GM18508 (cell line): ENCODE results near the gene OS9.

Source experiments
- ATAC-seq: cut with Tn5 transposase; IDR thresholded peaks from one replicate; pipeline ENCODE4 v1.9.1; 2021; ENCODE audit warnings: moderate number of reproducible peaks; ENCODE audit not compliant: insufficient read depth, unreplicated experiment

OS9 gene

GRCh38 chr12:57761391-57761998, 67.6 kb downstream of the OS9 start:
- ATAC-seq, result no peak

GRCh38 chr12:57762463-57762862, 68.5 kb downstream of the OS9 start:
- ATAC-seq, result no peak

DNA sequence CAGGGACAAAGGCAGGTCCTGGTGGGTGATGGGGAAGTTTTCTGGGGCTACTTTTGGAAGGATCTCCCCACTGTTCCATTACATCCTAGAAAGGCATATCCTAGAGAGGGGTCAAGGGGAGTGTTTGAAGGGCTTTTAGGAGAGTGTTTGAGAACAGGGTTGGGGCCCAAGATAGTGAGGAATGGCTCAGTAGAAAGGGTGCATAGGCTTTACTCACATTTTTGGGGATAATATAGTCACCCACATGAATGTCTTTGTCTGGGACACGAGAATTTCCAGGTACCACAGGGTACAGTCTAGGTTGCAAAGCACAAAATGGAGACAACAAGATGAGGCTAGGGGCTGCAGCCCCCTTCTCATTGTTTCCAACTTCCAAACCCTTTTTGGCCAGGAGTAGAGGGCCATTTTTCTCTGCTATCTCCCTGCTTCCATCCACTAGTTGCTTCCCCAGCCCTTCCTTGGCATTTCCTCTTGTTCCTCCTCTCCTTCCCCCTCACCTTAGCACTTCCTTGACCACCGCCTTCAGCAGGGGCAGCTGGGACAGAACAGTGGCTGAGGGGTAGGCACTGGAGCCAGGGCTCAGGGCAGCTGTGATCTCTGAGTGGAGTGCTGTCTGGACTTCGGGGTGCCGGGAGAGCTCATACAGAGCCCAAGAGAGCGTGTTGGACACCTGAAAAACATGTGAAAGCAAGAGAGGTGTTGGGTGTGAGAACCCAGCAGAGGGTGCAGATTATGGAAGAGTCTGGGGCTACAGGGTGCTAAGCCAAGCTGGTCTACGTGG, 70.1 kb downstream of the OS9 start:
- ATAC-seq, result no peak

GRCh38 chr12:57764662-57765002, 70.7 kb downstream of the OS9 start:
- no peak for ATAC-seq

GRCh38 chr12:57765003-57765697, 71.2 kb downstream of the OS9 start:
- no peak for ATAC-seq

- ATAC-seq, result no peak
Observed at GRCh38 chr12:57765698-57766463, 71.9 kb downstream of the OS9 start.

- ATAC-seq, result no peak
Observed at GRCh38 chr12:57766464-57767304, 72.8 kb downstream of the OS9 start, which contains the start of gene CYP27B1. CYP27B1 (minus strand) TSS chr12:57767078; CDS start chr12:57767041, 37 bp downstream.

- ATAC-seq, result no peak
Observed at GRCh38 chr12:57767305-57767698, 73.4 kb downstream of the OS9 start.

GRCh38 chr12:57767876-57768275, 73.9 kb downstream of the OS9 start:
- ATAC-seq, result no peak

GRCh38 chr12:57769594-57769993, 75.7 kb downstream of the OS9 start:
- ATAC-seq, result no peak

DNA sequence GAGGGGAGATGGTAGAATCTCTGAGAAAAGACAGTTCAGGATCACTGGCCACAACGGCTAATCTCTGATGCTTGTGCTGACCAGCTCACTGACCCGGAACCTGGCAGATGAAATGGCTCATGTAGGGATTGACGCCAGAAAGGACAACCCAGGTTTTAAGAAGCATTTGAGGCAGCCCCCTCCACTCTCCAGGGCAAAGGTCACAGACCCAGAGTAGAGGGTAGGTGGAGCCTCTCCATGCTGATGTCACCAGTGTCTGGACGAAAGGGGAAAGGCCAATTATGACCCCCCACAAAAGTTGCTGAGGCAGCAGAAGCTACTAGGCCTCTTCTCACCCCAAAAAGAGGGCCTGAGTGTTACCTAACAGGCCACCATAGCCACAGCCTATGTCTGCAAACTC, 76.8 kb downstream of the OS9 start:
- ATAC-seq, result no peak
